NT2/D1 (cell line): Measurements from ENCODE around the gene RAI1.

Experiments
- DNase-seq: peaks from one replicate; pipeline ENCODE4 v3.0.0-alpha.2; 2011; ENCODE audit warnings: low read depth, low spot score
- H3K27me3 ChIP-seq: 2 replicates; pipeline ENCODE4 v1.6.0; 2011; ENCODE audit warnings: mild to moderate bottlenecking; ENCODE audit not compliant: insufficient read length, insufficient read depth
- H3K36me3 ChIP-seq: 2 replicates; pipeline ENCODE4 v1.6.1; 2011; ENCODE audit warnings: mild to moderate bottlenecking, low read length, mixed read lengths; ENCODE audit not compliant: insufficient read depth, insufficient read length
- H3K4me1 ChIP-seq: 2 replicates; pipeline ENCODE4 v1.5.1; 2011; ENCODE audit not compliant: insufficient read depth, insufficient read length
- H3K4me3 ChIP-seq: 2 replicates; pipeline ENCODE4 v1.5.1; 2011; ENCODE audit warnings: low read depth; ENCODE audit not compliant: insufficient read length
- H3K9ac ChIP-seq: 2 replicates; pipeline ENCODE4 v1.6.0; 2011; ENCODE audit warnings: low read depth; ENCODE audit not compliant: insufficient read length
- H3K9me3 ChIP-seq: 2 replicates; pipeline ENCODE4 v1.5.1; 2011; ENCODE audit warnings: mild to moderate bottlenecking, low read length; ENCODE audit not compliant: insufficient read depth
- SUZ12 ChIP-seq: IDR thresholded peaks from 2 replicates; pipeline ENCODE4 v1.6.1; 2011; ENCODE audit not compliant: insufficient read length, insufficient read depth; ENCODE audit errors: extremely low read depth
- YY1 ChIP-seq: IDR thresholded peaks from 2 replicates; pipeline ENCODE4 v1.6.1; 2011; ENCODE audit not compliant: insufficient read length, insufficient read depth
- ZNF274 ChIP-seq: IDR thresholded peaks from 2 replicates; pipeline ENCODE4 v1.6.1; 2011; ENCODE audit warnings: mild to moderate bottlenecking, low read depth, low read length

RAI1 gene

GRCh38 chr17:17670701-17671305, 10.5 kb upstream of the RAI1 start:
- DNase-seq, result no peak
- H3K4me3 ChIP-seq, result no peak overlapping the region
- H3K36me3 ChIP-seq, result no peaks in the 10 kb centered on the region
- no peaks in the 10 kb centered on the region for H3K9me3 ChIP-seq
- TF ChIP-seq ZNF274 (no peak), SUZ12 (no peak), YY1 (no peak)
- no peak overlapping the region for H3K9ac ChIP-seq
- H3K27me3 ChIP-seq, result peaks cover 18% of the 10 kb centered on the region
- H3K4me1 ChIP-seq, result peaks cover 14% of the 10 kb centered on the region

- Histone ChIP-seq H3K9me3 (no peaks in the 10 kb centered on the region), H3K9ac (no peak overlapping the region), H3K4me3 (no peak overlapping the region), H3K36me3 (no peaks in the 10 kb centered on the region), H3K4me1 (peaks cover 14% of the 10 kb centered on the region), H3K27me3 (peaks cover 14% of the 10 kb centered on the region)
- TF ChIP-seq ZNF274 (no peak), YY1 (no peak), SUZ12 (no peak)
- no peak for DNase-seq
These were observed 9.7 kb upstream of the RAI1 start for GRCh38 chr17:17671369-17672129.

GRCh38 chr17:17672453-17673368, 8.5 kb upstream of the RAI1 start:
- Histone ChIP-seq H3K36me3 (no peaks in the 10 kb centered on the region), H3K4me3 (no peak overlapping the region), H3K4me1 (peaks cover 16% of the 10 kb centered on the region), H3K9me3 (no peaks in the 10 kb centered on the region), H3K9ac (no peak overlapping the region), H3K27me3 (peaks cover 15% of the 10 kb centered on the region)
- DNase-seq, result no peak
- TF ChIP-seq SUZ12 (no peak), YY1 (no peak), ZNF274 (no peak)

- TF ChIP-seq SUZ12, result no peak
- no peak for TF ChIP-seq ZNF274
- TF ChIP-seq YY1, result no peak
- Histone ChIP-seq H3K36me3 (no peaks in the 10 kb centered on the region), H3K4me3 (no peak overlapping the region), H3K9me3 (no peaks in the 10 kb centered on the region), H3K9ac (no peak overlapping the region), H3K27me3 (peaks cover 40% of the 10 kb centered on the region), H3K4me1 (peaks cover 7% of the 10 kb centered on the region)
- no peak for DNase-seq
These were observed 5.8 kb upstream of the RAI1 start for GRCh38 chr17:17675416-17675815.

- Histone ChIP-seq H3K9ac (no peak overlapping the region), H3K27me3 (peaks cover 46% of the 10 kb centered on the region), H3K4me3 (no peak overlapping the region), H3K36me3 (no peaks in the 10 kb centered on the region), H3K9me3 (no peaks in the 10 kb centered on the region), H3K4me1 (peaks cover 7% of the 10 kb centered on the region)
- TF ChIP-seq SUZ12 (no peak), ZNF274 (no peak), YY1 (no peak)
- DNase-seq, result no peak
These were observed 5.2 kb upstream of the RAI1 start for GRCh38 chr17:17675925-17676534.

GRCh38 chr17:17676752-17677151, 4.5 kb upstream of the RAI1 start:
- Histone ChIP-seq H3K9ac (no peak overlapping the region), H3K4me3 (no peak overlapping the region), H3K4me1 (peaks cover 7% of the 10 kb centered on the region), H3K36me3 (no peaks in the 10 kb centered on the region), H3K27me3 (peaks cover 47% of the 10 kb centered on the region), H3K9me3 (no peaks in the 10 kb centered on the region)
- no peak for DNase-seq
- TF ChIP-seq YY1 (no peak), ZNF274 (no peak), SUZ12 (no peak)
